ENCODE results near the gene CC2D1A.

- no peak for TF ChIP-seq CTCF (IDR thresholded peaks at IDR 0.05)
- no peak for TF ChIP-seq POLR2A (IDR thresholded peaks at IDR 0.05)
Measured at GRCh38 chr19:13946414-13946813, 40.4 kb downstream of the CC2D1A start.

Measured in prostate gland (tissue), 2 donors.